SIG-M5 treated with dmso at 0.1 percent for 504 hours (cell line): ENCODE measurements around the gene CLNK.
"Not testable (repeated sequence)": the region's sequence is repeated elsewhere in the genome, so short reads cannot be mapped to it uniquely, and the experiment has no call there.

ENCODE experiments used
- DNase-seq: peaks from one replicate; lab custom pipeline; 2025; ENCODE audit not compliant: unreplicated experiment; lab: John Stamatoyannopoulos, UW

CLNK gene

DNA sequence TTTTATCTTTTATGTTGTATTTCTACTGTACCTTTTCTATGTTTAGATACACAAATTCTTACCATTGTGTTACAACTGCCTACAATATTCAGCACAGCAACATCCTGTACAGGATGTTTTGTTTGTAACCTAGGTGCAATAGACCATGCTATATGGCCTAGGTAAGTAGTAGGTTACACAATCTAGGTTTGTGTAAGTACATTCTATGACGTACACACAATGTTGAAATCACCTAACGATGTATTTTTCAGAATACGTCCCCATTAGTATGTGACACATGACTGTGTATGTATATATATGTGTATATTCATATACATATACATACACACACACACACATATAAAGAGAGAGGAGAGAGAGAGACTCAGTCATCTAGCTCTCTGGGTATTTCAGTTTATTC lies 103.5 kb downstream of the CLNK start:
- DNase-seq: no peak

GRCh38 chr4:10579648-10580047 lies 104.9 kb downstream of the CLNK start:
- no peak for DNase-seq

DNA sequence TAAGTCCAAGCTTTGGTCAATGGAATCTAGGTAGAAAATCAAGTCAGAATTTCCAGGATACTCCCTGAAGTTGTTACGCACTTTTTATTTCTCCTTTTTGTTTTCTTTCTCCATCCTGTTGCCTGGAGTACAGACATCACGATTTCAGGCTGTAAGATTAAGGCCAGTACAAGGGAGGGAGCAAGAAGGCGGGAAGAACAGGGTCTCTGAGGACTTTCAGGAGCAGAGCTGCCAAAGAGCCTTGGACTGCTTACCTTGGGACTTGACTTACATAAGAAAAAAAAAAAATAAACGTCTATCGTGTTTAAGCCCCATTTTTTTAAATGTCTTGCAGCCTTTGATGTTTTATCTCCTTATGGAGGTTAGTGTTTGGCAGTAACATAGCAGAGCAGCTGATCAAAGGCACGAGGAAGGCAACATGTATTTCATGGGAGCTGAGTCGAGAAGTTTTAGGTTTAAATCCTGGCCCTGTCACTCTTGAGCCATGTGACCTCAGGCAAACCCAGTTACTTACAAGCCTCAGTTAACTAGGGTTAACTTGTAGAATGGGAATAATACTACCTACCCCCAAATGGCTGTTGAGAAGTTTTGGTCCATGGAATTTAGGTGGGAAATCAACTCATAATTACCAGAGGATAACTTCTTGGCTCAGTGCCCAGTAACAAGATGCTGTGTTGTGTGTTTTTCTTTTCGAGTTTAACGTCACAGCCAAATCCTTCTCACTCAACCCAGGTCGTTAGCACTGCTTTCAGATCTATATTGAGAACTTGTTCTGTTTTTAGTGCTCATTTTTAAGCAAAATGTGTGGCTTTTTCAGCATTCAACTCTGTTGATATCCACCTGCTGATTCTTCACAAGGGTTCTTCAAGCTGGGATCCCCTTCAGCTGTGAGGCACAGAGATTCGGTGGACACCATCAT lies 106.8 kb downstream of the CLNK start:
- DNase-seq: no peak

DNA sequence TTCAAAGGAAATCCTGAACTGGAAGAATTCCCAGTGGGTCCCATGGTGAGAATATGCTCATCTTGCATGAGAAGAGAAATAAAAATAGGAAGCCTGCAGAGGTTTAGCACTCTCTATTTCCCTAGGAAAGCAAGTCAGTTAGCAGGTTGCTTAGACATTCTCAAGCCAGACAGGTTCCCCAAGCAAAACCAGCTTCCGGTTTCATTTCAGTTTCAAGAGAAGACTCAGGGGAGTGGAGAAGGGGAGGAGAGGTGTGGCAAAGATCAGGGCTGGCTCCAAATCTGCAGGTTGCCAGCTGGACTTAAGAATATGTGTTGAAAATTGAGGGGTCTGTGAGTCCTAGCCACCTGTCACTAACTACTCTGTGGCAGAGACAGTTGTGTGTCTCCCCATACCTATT lies 107.5 kb downstream of the CLNK start:
- no peak for DNase-seq

- DNase-seq: no peak
Measured at GRCh38 chr4:10576236-10576635, 108.3 kb downstream of the CLNK start.

GRCh38 chr4:10575414-10575813 lies 109.2 kb downstream of the CLNK start:
- DNase-seq: no peak

DNA sequence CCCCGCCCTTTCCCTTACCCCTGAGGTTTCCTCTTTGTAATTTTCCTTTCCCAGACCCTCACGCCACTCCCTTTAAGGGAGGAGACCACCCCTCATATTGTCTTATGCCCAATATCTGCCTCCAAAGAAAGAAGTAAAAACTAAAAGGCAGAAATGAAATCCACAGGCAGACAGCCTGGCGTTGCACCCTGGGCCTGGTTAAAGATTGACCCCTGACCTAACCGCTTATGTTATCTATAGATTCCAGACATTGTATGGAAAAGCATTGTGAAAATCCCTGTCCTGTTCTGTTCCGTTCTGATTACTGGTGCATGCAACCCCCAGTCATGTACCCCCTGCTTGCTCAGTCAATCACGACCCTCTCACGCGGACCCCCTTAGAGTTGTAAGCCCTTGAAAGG lies 110.0 kb downstream of the CLNK start:
- not testable (repeated sequence) for DNase-seq

DNA sequence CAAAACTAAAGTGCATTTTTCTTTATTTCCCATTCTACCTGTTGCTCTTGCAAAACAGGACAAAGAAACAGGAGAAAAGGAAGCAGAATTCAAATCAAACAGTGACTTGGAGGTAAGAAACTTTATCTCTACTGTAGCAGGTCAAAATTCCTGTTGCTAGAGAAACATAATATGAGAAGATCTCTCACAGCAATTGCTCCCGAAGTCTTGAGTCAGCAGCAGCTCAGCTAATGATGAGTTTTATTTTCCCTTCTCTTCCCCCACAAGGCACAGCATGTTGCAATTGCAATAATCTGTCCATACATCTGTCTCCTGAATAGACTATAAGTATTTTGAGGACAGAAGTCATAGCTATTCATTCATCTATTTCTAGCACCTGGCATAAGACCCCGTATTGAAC lies 112.7 kb downstream of the CLNK start:
- no peak for DNase-seq

DNA sequence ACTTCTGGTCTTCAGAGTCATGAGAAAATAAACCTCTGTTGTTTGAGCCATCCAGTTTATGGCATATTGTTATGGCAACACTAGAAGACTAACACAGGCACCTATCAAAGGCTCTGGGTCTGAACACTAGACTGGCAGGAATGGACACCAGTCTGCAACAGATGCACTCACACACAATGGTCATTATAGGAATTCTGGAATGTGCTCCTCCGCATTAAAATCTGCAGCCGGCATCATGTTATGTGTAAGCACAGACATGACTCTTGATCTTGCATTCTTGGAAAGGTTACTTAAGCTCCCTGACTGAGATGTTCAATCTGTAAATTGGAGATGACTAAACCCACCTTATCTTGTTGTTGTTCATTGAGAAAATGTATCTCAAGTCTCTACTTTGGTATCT lies 115.1 kb downstream of the CLNK start:
- DNase-seq: no peak

- no peak for DNase-seq
Measured at GRCh38 chr4:10567766-10568165, 116.8 kb downstream of the CLNK start.

GRCh38 chr4:10565166-10565780 lies 119.3 kb downstream of the CLNK start:
- DNase-seq: no peak

- DNase-seq: peak; percentile 19
Measured at GRCh38 chr4:10554694-10555093, 129.9 kb downstream of the CLNK start.

- DNase-seq: no peak
Measured at GRCh38 chr4:10554121-10554520, 130.4 kb downstream of the CLNK start.

GRCh38 chr4:10552591-10553280 lies 131.8 kb downstream of the CLNK start:
- no peak for DNase-seq

GRCh38 chr4:10535912-10536311 lies 148.7 kb downstream of the CLNK start:
- DNase-seq: no peak

GRCh38 chr4:10534820-10535219 lies 149.7 kb downstream of the CLNK start:
- DNase-seq: no peak

DNA sequence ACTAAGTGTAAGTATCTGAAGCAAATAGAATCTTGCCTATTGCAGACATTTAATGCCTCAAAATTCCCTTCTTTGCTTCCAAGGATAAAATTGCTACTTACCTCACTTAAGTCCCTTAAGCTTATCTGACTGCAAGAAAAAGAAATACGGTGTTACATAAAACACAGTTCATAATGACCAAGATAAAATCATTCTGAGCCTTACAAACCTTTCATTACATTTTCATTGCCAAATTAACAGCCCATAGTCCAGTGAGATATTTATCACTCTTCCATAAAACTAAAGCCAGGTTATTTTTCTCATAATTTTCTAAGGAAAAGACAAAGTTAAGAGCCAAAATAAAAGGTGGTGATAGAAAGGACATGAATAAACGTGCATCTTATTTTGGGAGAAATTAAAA lies 152.4 kb downstream of the CLNK start:
- DNase-seq: no peak

DNA sequence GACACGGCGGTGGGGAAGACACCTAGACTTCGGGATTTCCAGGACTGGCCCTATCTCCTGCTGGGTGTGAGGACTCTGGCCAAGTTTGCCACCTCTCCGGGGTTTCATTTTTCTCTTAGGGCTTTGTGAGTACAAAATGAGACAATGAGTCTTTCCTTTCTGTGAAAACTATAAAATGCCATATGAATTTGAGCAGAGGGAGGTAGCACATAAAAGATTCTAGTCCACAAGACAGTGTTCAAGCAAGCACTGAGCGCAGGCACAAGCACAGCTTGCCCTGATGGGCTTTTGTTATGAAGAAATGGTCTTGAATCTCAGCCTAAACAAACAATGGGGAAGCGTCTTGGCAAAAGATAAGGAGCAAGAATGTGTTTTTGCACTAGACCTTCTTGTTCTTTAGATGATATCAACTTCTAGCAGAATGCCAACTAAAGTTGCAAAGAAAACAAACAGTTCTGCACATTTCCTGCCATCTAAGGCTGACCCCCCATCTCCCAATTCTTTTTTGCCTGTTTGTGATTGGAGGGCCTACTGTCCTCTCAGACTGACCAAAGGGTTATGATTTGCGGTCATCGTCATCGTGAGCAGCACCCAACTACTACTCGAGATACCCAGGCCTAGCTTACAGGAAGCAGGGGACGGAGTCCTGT lies 154.3 kb downstream of the CLNK start:
- DNase-seq: no peak

- no peak for DNase-seq
Measured at GRCh38 chr4:10529291-10530136, 155.1 kb downstream of the CLNK start.

- DNase-seq: no peak
Measured at GRCh38 chr4:10527438-10527837, 157.1 kb downstream of the CLNK start.
